Gastrocnemius medialis (tissue), 4 donors: Measurements from ENCODE around the gene CASP4. TPM values are rescaled to one million over a fixed set of nuclear protein-coding genes. Genes with fewer than 3 reads are reported as not detected.

Experiments used
- ATAC-seq, 2 donors: fragments of 150-250 bp; one replicate each; pipeline ENCODE4 v1.9.1; 2016
- DNase-seq, 2 donors: peaks; one replicate each; pipeline ENCODE4 v3.0.0-alpha.2; 2019
- H3K27ac ChIP-seq, 4 donors: fragments of 200-600 bp; sonication (generic); 1 replicate in 1 of 4; 2 replicates in 3 of 4; pipeline ENCODE4 v1.5.1; 2016 to 2018; ENCODE audit warnings: mild to moderate bottlenecking in 2 of 4, moderate library complexity in 1 of 4
- H3K27me3 ChIP-seq, 3 donors: fragments of 200-600 bp; sonication (generic) in 2 of 3; 1 replicate in 1 of 3; 2 replicates in 2 of 3; pipeline versions ENCODE4 v1.5.1 to v1.6.0; 2016 to 2019; ENCODE audit warnings: mild to moderate bottlenecking in 1 of 3, moderate library complexity in 1 of 3
- H3K36me3 ChIP-seq, 2 donors: fragments of 200-600 bp; sonication (generic) in 1 of 2; one replicate each; pipeline ENCODE4 v1.5.1; 2017 to 2018
- H3K4me1 ChIP-seq, 2 donors: fragments of 200-600 bp; sonication (generic) in 1 of 2; one replicate each; pipeline ENCODE4 v1.5.1; 2016 to 2017; ENCODE audit warnings: mild to moderate bottlenecking in 2 of 2
- H3K4me3 ChIP-seq, 4 donors: fragments of 200-600 bp; sonication (generic) in 3 of 4; 1 replicate in 1 of 4; 2 replicates in 3 of 4; pipeline ENCODE4 v1.5.1; 2016 to 2019; ENCODE audit warnings: mild to moderate bottlenecking in 2 of 4
- H3K9me3 ChIP-seq, 3 donors: fragments of 200-600 bp; sonication (generic) in 2 of 3; 1 replicate in 1 of 3; 2 replicates in 2 of 3; pipeline ENCODE4 v1.5.1; 2016 to 2019
- POLR2A ChIP-seq, 2 donors: fragments of 450-650 bp; IDR thresholded peaks; one replicate each; pipeline ENCODE4 v1.6.1; 2017; ENCODE audit warnings: antibody characterized with exemption in 2 of 2, mild to moderate bottlenecking in 2 of 2, moderate library complexity in 2 of 2
- in situ Hi-C, 4 donors: fragments of 200-750 bp; cut with MboI; loops; one replicate each; pipeline versions ENCODE4 v1.15.0 to v1.8.0; 2017; ENCODE audit warnings: low sequenced_read_pairs in 4 of 4
- intact Hi-C: fragments of 100-400 bp; cut with DNase I; formaldehyde crosslinking; loops from one replicate; pipeline ENCODE4 v1.15.1; 2023; ENCODE audit warnings: low total_unique reads
- total RNA-seq, 4 donors: library from RNA; depleted of rRNA; stranded (reverse); fragments of >200 nt; gene quantifications; one replicate each; pipeline versions ENCODE4 v1.1.0 to v1.2.3, GENCODE V29; 2016
- TF ChIP-seq, protein P1 (sequence below), 5 experiments: fragments of 450-650 bp in 3 of 5; fragments of 200-600 bp in 2 of 5; sonication (generic) in 2 of 5; IDR thresholded peaks in 4 of 5; conservative IDR thresholded peaks in 1 of 5; 1 replicate in 4 of 5; 2 replicates in 1 of 5; pipeline ENCODE4 v1.5.1; 2016 to 2019; ENCODE audit warnings: antibody characterized with exemption in 5 of 5, mild to moderate bottlenecking in 3 of 5, moderate library complexity in 3 of 5

Gene CASP4
- total RNA-seq, 4 donors from 2014 or later: 12.0 to 17.2 (median 14.4) TPM

DNA sequence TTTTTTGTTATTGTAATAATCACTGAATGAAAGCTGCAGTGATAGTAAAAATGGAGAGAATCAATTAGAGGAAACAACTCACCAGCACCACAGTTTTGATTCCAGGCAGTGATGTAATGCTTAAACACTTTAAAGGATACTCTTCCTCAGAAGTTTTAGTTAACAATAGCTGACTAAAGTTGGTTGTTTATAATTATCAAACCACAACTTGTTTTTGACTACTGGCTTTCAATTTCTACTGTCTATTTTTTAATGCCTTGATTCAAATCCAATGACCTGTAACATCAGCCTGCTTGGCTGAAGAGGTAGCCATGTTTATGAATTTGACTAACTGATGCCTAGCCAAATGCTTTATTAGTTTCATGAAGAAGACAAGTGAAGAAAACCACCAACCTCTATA is 51.9 kb downstream of the CASP4 start:
- ATAC-seq (no peak), DNase-seq (no peak)
- no peaks in the 10 kb centered on the region for H3K36me3 ChIP-seq
- no peaks in the 10 kb centered on the region for H3K9me3 ChIP-seq
- intact Hi-C loops (loop anchor here (5.0 kb wide), 1 partner anchor 51 kb away; the partner anchor contains the start of gene CASP4), in situ Hi-C loops (no loop called here)
- no peaks in the 10 kb centered on the region for H3K27me3 ChIP-seq
- H3K27ac ChIP-seq: peak overlapping the region in 3 of 4 donors; percentile 2 to 57 (median 13)
- TF ChIP-seq, protein P1, sequence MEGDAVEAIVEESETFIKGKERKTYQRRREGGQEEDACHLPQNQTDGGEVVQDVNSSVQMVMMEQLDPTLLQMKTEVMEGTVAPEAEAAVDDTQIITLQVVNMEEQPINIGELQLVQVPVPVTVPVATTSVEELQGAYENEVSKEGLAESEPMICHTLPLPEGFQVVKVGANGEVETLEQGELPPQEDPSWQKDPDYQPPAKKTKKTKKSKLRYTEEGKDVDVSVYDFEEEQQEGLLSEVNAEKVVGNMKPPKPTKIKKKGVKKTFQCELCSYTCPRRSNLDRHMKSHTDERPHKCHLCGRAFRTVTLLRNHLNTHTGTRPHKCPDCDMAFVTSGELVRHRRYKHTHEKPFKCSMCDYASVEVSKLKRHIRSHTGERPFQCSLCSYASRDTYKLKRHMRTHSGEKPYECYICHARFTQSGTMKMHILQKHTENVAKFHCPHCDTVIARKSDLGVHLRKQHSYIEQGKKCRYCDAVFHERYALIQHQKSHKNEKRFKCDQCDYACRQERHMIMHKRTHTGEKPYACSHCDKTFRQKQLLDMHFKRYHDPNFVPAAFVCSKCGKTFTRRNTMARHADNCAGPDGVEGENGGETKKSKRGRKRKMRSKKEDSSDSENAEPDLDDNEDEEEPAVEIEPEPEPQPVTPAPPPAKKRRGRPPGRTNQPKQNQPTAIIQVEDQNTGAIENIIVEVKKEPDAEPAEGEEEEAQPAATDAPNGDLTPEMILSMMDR (IDR thresholded peaks at IDR 0.05 in 4 of 5, conservative IDR thresholded peaks at IDR 0.05 in 1 of 5): no peak
- no peak for TF ChIP-seq POLR2A (IDR thresholded peaks at IDR 0.05)
- no peak overlapping the region for H3K4me3 ChIP-seq
- peaks cover 11 to 16% of the 10 kb centered on the region in 2 donors for H3K4me1 ChIP-seq

DNA sequence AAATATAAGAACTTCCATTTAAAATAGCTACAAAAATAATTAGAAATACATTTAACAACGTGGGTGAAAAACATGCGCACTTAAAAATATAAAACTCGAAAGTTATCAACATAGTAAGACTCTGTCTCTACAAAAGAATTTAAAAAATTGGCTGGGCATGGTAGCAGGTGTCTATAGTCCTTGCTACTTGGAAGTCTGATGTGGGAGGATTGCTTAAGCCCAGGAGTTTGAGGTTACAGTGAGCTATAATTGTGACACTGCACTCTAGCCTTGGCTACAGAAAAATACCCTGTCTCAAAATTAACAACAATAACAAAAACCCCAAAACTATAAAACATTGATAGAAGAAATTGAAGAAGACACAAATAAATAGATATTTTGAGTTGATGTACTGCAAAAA is 56.3 kb downstream of the CASP4 start:
- no peak for TF ChIP-seq POLR2A (IDR thresholded peaks at IDR 0.05)
- TF ChIP-seq, protein P1 (IDR thresholded peaks at IDR 0.05 in 4 of 5, conservative IDR thresholded peaks at IDR 0.05 in 1 of 5): no peak
- ATAC-seq: no peak
- H3K4me3 ChIP-seq: no peak overlapping the region
- peaks cover 4 to 11% of the 10 kb centered on the region in 2 donors for H3K4me1 ChIP-seq
- intact Hi-C loops: no loop called here
- no peaks in the 10 kb centered on the region for H3K27me3 ChIP-seq
- no peak overlapping the region for H3K27ac ChIP-seq
- no peak for DNase-seq
- no peaks in the 10 kb centered on the region for H3K36me3 ChIP-seq
- no peaks in the 10 kb centered on the region for H3K9me3 ChIP-seq
- in situ Hi-C loops: no loop called here

DNA sequence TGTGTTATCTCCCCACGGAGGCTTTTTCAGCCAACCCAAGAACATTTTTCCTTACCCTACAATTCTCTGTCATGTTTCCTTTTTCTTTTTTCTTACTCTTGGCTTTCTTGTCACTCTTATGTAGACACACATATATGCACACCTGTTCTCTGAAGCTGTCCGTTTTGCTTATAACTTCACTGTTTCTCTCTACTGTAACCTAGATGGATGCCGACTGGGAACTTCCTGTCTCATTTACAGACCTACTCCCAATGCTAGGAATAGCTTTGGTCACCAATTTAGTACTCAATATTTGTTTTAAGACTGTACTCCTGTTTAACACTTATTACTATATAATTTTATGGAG is 60.2 kb downstream of the CASP4 start:
- no peak for DNase-seq
- H3K27ac ChIP-seq: no peak overlapping the region
- no peak overlapping the region for H3K4me3 ChIP-seq
- in situ Hi-C loops: no loop called here
- H3K4me1 ChIP-seq: peaks cover 0 to 3% of the 10 kb centered on the region in 2 donors
- H3K36me3 ChIP-seq: no peaks in the 10 kb centered on the region
- H3K27me3 ChIP-seq: no peaks in the 10 kb centered on the region
- intact Hi-C loops: no loop called here
- no peaks in the 10 kb centered on the region for H3K9me3 ChIP-seq
- no peak for ATAC-seq
- TF ChIP-seq POLR2A (IDR thresholded peaks at IDR 0.05): no peak
- TF ChIP-seq, protein P1 (IDR thresholded peaks at IDR 0.05 in 4 of 5, conservative IDR thresholded peaks at IDR 0.05 in 1 of 5): no peak

DNA sequence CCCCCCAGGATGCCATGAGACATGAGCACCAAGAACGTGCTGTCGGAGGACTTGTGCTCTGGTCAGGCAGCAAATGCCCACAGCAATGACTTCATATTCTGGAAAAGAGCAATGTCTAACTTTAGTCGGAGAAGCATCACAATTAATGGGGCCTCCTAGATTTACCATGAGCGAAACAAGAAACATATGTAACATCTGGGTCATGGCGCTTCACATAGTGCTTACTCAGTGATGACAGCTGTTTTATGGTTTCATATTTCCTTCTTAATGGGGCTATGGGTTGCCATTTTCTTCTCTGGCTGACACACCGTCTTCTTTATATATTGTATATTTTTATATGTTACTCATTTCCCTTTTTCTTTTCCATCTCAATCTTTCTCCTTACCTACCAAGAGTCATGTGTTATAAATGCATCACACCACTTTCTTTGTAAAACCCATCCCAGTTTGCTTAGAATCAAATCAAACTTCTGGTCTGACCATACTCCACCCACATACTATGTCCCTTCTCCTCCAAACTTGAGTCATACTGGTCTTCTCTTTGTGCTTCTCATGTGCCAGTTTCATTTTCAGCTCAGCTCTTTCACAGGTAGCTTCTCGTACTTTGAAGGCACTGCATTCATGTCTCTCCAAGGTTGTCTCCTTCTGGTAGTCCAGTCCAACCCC is 60.7 kb downstream of the CASP4 start:
- in situ Hi-C loops (no loop called here), intact Hi-C loops (no loop called here)
- TF ChIP-seq POLR2A (IDR thresholded peaks at IDR 0.05): no peak
- TF ChIP-seq, protein P1 (IDR thresholded peaks at IDR 0.05 in 4 of 5, conservative IDR thresholded peaks at IDR 0.05 in 1 of 5): no peak
- DNase-seq: no peak
- H3K9me3 ChIP-seq: no peaks in the 10 kb centered on the region
- H3K4me1 ChIP-seq: peaks cover 0 to 3% of the 10 kb centered on the region in 2 donors
- no peak overlapping the region for H3K4me3 ChIP-seq
- H3K27ac ChIP-seq: no peak overlapping the region
- ATAC-seq: no peak
- no peaks in the 10 kb centered on the region for H3K27me3 ChIP-seq
- no peaks in the 10 kb centered on the region for H3K36me3 ChIP-seq

DNA sequence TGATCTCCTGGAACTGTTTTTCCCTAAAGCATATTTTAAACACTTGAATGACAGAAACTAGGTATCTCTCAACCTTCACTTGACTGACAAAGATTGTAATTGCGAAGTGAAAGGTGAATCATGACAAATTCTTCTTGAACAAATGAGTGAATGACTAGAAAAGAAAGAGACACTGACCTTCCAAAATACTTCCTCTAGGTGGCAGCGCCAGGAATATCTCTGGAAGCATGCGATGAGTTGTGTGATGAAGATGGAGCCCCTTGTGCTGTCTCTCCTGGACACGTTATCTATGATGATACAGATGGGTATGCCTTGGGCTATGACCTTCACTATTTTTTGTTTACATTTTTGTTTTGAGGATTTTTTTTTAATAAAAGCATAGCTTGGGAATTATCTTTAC is 63.1 kb downstream of the CASP4 start:
- TF ChIP-seq, protein P1 (IDR thresholded peaks at IDR 0.05 in 4 of 5, conservative IDR thresholded peaks at IDR 0.05 in 1 of 5): no peak
- TF ChIP-seq POLR2A (IDR thresholded peaks at IDR 0.05): no peak
- H3K4me3 ChIP-seq: no peak overlapping the region
- no peak overlapping the region for H3K27ac ChIP-seq
- in situ Hi-C loops (no loop called here), intact Hi-C loops (no loop called here)
- no peak for DNase-seq
- ATAC-seq: no peak
- H3K9me3 ChIP-seq: no peaks in the 10 kb centered on the region
- H3K36me3 ChIP-seq: no peaks in the 10 kb centered on the region
- no peaks in the 10 kb centered on the region for H3K4me1 ChIP-seq
- H3K27me3 ChIP-seq: no peaks in the 10 kb centered on the region
